H9 (cell line): ENCODE measurements around the gene FALEC. TPM values are rescaled to one million over a fixed set of nuclear protein-coding genes. Genes with fewer than 3 reads are reported as not detected.

Experiments used
- DNase-seq: peaks from one replicate; pipeline ENCODE4 v3.0.0-alpha.2; 2017
- H2AFZ ChIP-seq: one replicate; pipeline ENCODE4 v1.6.1; 2013; ENCODE audit warnings: mild to moderate bottlenecking, low read length, control low read depth, moderate library complexity
- H2AK5ac ChIP-seq: 2 replicates; pipeline ENCODE4 v1.6.1; 2013; ENCODE audit warnings: low read length, control low read depth, mixed read lengths; ENCODE audit not compliant: insufficient read length
- H2BK120ac ChIP-seq: one replicate; pipeline ENCODE4 v1.6.1; 2013; ENCODE audit warnings: low read depth, mild to moderate bottlenecking, low read length, control low read depth, inconsistent platforms; ENCODE audit not compliant: poor library complexity, severe bottlenecking
- H2BK12ac ChIP-seq: 2 replicates; pipeline ENCODE4 v1.6.1; 2013; ENCODE audit warnings: low read length, control low read depth, mixed read lengths, low read depth; ENCODE audit not compliant: insufficient read length
- H2BK15ac ChIP-seq: 2 replicates; pipeline ENCODE4 v1.6.1; 2013; ENCODE audit warnings: low read depth, low read length, control low read depth
- H2BK20ac ChIP-seq: one replicate; pipeline ENCODE4 v1.6.1; 2013; ENCODE audit warnings: low read depth, mild to moderate bottlenecking, low read length, control low read depth, inconsistent platforms; ENCODE audit not compliant: poor library complexity, severe bottlenecking
- H2BK5ac ChIP-seq: 2 replicates; pipeline ENCODE4 v1.6.1; 2013; ENCODE audit warnings: low read length, control low read depth, mixed read lengths; ENCODE audit not compliant: insufficient read length
- H3K14ac ChIP-seq: 2 replicates; pipeline ENCODE4 v1.6.1; 2013; ENCODE audit warnings: low read length, control low read depth; ENCODE audit not compliant: insufficient read depth
- H3K18ac ChIP-seq: 2 replicates; pipeline ENCODE4 v1.6.1; 2013; ENCODE audit warnings: low read depth, mild to moderate bottlenecking, mixed read lengths, low read length, control low read depth; ENCODE audit not compliant: insufficient read length
- H3K23ac ChIP-seq: 2 replicates; pipeline ENCODE4 v1.6.1; 2013; ENCODE audit warnings: low read length, control low read depth, mixed read lengths, low read depth; ENCODE audit not compliant: insufficient read length
- H3K23me2 ChIP-seq: 2 replicates; pipeline ENCODE4 v1.6.1; 2013; ENCODE audit warnings: low read depth, mild to moderate bottlenecking, mixed read lengths, low read length, control low read depth; ENCODE audit not compliant: insufficient read length, poor library complexity, severe bottlenecking
- H3K27ac ChIP-seq: 2 replicates; pipeline ENCODE4 v1.5.1; 2013; ENCODE audit warnings: low read length, control low read depth, mixed read lengths, low read depth; ENCODE audit not compliant: insufficient read length
- H3K27me3 ChIP-seq: 2 replicates; pipeline ENCODE4 v1.6.1; 2013; ENCODE audit warnings: low read length, control low read depth, inconsistent platforms; ENCODE audit not compliant: insufficient read depth
- H3K4ac ChIP-seq: 2 replicates; pipeline ENCODE4 v1.6.1; 2013; ENCODE audit warnings: low read depth, mild to moderate bottlenecking, control low read depth, inconsistent platforms, low read length, moderate library complexity
- H3K4me1 ChIP-seq: 2 replicates; pipeline ENCODE4 v1.6.1; 2013; ENCODE audit warnings: low read length, control low read depth, inconsistent platforms; ENCODE audit not compliant: insufficient read depth
- H3K4me2 ChIP-seq: 2 replicates; pipeline ENCODE4 v1.6.1; 2013; ENCODE audit warnings: low read length, control low read depth, mixed read lengths; ENCODE audit not compliant: insufficient read length, insufficient read depth
- H3K56ac ChIP-seq: 2 replicates; pipeline ENCODE4 v1.6.1; 2013; ENCODE audit warnings: low read depth, mild to moderate bottlenecking, mixed read lengths, low read length, control low read depth; ENCODE audit not compliant: insufficient read length
- H3K79me1 ChIP-seq: 2 replicates; pipeline ENCODE4 v1.6.1; 2013; ENCODE audit warnings: low read depth, mild to moderate bottlenecking, moderate library complexity, low read length, control low read depth, inconsistent platforms; ENCODE audit not compliant: insufficient read depth, poor library complexity, severe bottlenecking
- H3K79me2 ChIP-seq: 2 replicates; pipeline ENCODE4 v1.6.1; 2013; ENCODE audit warnings: low read length, control low read depth, inconsistent platforms; ENCODE audit not compliant: insufficient read depth
- H3K9ac ChIP-seq: 2 replicates; pipeline ENCODE4 v1.6.1; 2013; ENCODE audit warnings: low read length, control low read depth, mixed read lengths; ENCODE audit not compliant: insufficient read length; ENCODE audit errors: extremely low read depth
- H3K9me3 ChIP-seq: one replicate; pipeline ENCODE4 v1.6.1; 2013; ENCODE audit warnings: low read depth, low read length, inconsistent platforms; ENCODE audit not compliant: control insufficient read depth
- H3T11ph ChIP-seq: one replicate; pipeline ENCODE4 v1.6.1; 2013; ENCODE audit warnings: mild to moderate bottlenecking, low read length, control low read depth, inconsistent platforms
- H4K20me1 ChIP-seq: one replicate; pipeline ENCODE4 v1.6.1; 2013; ENCODE audit not compliant: control insufficient read depth, insufficient read length, insufficient read depth
- H4K5ac ChIP-seq: 2 replicates; pipeline ENCODE4 v1.6.1; 2013; ENCODE audit warnings: low read depth, mild to moderate bottlenecking, mixed read lengths, low read length, control low read depth; ENCODE audit not compliant: insufficient read length
- H4K8ac ChIP-seq: replicated peaks from 2 replicates; pipeline ENCODE4 v1.6.1; 2013; ENCODE audit warnings: low read length, control low read depth, mixed read lengths, low read depth; ENCODE audit not compliant: insufficient read length
- H4K91ac ChIP-seq: 2 replicates; pipeline ENCODE4 v1.6.1; 2013; ENCODE audit warnings: low read depth, mild to moderate bottlenecking, moderate library complexity, mixed read lengths, low read length, control low read depth; ENCODE audit not compliant: insufficient read length
- H3K27ac Mint-ChIP-seq, 3 experiments: 2 replicates in 2 of 3; 3 replicates in 1 of 3; pipeline ENCODE4 v1.8.0; 2020 to 2021; ENCODE audit warnings: mixed read lengths in 3 of 3, mild to moderate bottlenecking in 1 of 3, moderate library complexity in 1 of 3
- H3K27me3 Mint-ChIP-seq: 2 replicates; pipeline ENCODE4 v1.8.0; 2021; ENCODE audit warnings: low read depth, mild to moderate bottlenecking, moderate library complexity, mixed read lengths
- H3K36me3 Mint-ChIP-seq, 3 experiments: 2 replicates in 2 of 3; 3 replicates in 1 of 3; pipeline ENCODE4 v1.8.0; 2020 to 2021; ENCODE audit warnings: low read depth in 3 of 3, mixed read lengths in 3 of 3; ENCODE audit not compliant: insufficient read depth in 1 of 3
- H3K4me1 Mint-ChIP-seq, 2 experiments: 2 replicates each; pipeline ENCODE4 v1.8.0; 2020; ENCODE audit warnings: mixed read lengths in 2 of 2
- H3K4me3 Mint-ChIP-seq, 2 experiments: 2 replicates in 1 of 2; 3 replicates in 1 of 2; pipeline ENCODE4 v1.8.0; 2020 to 2021; ENCODE audit warnings: mild to moderate bottlenecking in 2 of 2, mixed read lengths in 2 of 2, moderate library complexity in 1 of 2
- H3K9me3 Mint-ChIP-seq, 2 experiments: 2 replicates in 1 of 2; 3 replicates in 1 of 2; pipeline ENCODE4 v1.8.0; 2020; ENCODE audit warnings: mild to moderate bottlenecking in 2 of 2, mixed read lengths in 2 of 2, moderate library complexity in 1 of 2
- WGBS: extraction: QIAGEN DNeasy Blood & Tissue Kit; methylation state at CpG from one replicate; pipeline ENCODE4 v1.1.7; 2013; ENCODE audit warnings: missing lambda C conversion rate, low lambda C conversion rate, mixed read lengths; ENCODE audit not compliant: insufficient read length; ENCODE audit errors: extremely low coverage; 5-methylcytosine and 5-hydroxymethylcytosine counted together
- total RNA-seq: library from RNA; stranded (reverse); gene quantifications from 2 replicates; pipeline ENCODE4 v1.2.1, GENCODE V29; 2021
- TF ChIP-seq, protein P1 (sequence below): fragments of 200-600 bp; sonication (generic); conservative IDR thresholded peaks from 3 replicates; pipeline ENCODE4 v1.8.0; 2021; ENCODE audit warnings: antibody characterized with exemption, mild to moderate bottlenecking

The FALEC gene
- total RNA-seq, 1 experiment from 2014 or later, result not detected

DNA sequence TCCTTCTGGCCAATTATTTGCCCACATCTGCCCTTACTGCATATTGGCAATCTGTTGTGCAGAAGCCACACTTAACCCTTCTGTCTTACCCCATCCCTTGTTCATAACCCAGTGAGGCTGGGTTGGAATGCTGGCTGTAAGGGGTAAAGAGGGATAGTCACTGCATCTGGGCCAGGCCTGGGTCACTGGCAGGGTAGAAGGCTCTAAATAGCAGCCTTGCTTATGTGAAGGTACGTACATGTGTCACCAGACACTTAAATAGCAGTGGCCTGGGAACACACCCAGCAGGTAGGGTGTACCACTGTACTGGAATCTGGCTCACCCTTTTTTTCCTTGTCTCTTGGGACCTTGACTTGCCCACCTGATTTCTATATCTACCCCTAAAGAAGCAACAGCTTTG, 38.2 kb upstream of the FALEC start:
- Histone ChIP-seq H3K23me2 (no peaks in the 10 kb centered on the region), H3K56ac (no peak overlapping the region), H3K14ac (no peak overlapping the region), H2BK15ac (no peak overlapping the region), H3K79me2 (no peaks in the 10 kb centered on the region), H2AFZ (no peak overlapping the region), H3K9ac (no peak overlapping the region), H4K91ac (no peak overlapping the region), H4K20me1 (no peaks in the 10 kb centered on the region), H4K8ac (no peak overlapping the region), H3K4me2 (no peak overlapping the region), H3K4me1 (no peaks in the 10 kb centered on the region; the same call in 1 of the 2 replicates), H3K18ac (no peak overlapping the region), H2BK5ac (no peak overlapping the region), H2BK12ac (no peak overlapping the region), H3K27me3 (no peaks in the 10 kb centered on the region), H2AK5ac (no peak overlapping the region), H3K79me1 (no peaks in the 10 kb centered on the region), H2BK20ac (no peak overlapping the region), H3K9me3 (no peaks in the 10 kb centered on the region), H2BK120ac (no peak overlapping the region), H4K5ac (no peak overlapping the region), H3K27ac (no peak overlapping the region), H3K4ac (no peak overlapping the region), H3T11ph (no peak overlapping the region), H3K23ac (no peak overlapping the region)
- Mint-ChIP-seq H3K9me3 (no peaks in the 10 kb centered on the region), H3K4me1 (peaks cover 2 to 7% of the 10 kb centered on the region in 2 experiments), H3K27me3 (peaks cover 6% of the 10 kb centered on the region), H3K36me3 (peaks cover 2 to 10% (median 5%) of the 10 kb centered on the region in 3 experiments; a peak in 5 of 7 replicates), H3K27ac (no peak overlapping the region), H3K4me3 (no peak overlapping the region)
- no CpG with 5 or more reads among the region's 1 CpG for WGBS
- no peak for DNase-seq
- TF ChIP-seq, protein P1, sequence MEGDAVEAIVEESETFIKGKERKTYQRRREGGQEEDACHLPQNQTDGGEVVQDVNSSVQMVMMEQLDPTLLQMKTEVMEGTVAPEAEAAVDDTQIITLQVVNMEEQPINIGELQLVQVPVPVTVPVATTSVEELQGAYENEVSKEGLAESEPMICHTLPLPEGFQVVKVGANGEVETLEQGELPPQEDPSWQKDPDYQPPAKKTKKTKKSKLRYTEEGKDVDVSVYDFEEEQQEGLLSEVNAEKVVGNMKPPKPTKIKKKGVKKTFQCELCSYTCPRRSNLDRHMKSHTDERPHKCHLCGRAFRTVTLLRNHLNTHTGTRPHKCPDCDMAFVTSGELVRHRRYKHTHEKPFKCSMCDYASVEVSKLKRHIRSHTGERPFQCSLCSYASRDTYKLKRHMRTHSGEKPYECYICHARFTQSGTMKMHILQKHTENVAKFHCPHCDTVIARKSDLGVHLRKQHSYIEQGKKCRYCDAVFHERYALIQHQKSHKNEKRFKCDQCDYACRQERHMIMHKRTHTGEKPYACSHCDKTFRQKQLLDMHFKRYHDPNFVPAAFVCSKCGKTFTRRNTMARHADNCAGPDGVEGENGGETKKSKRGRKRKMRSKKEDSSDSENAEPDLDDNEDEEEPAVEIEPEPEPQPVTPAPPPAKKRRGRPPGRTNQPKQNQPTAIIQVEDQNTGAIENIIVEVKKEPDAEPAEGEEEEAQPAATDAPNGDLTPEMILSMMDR, result no peak
